ENCODE results near the gene LRRC8B.

GRCh38 chr1:89475269-89475668, 49.4 kb upstream of the LRRC8B start:
- TF ChIP-seq CTCF (IDR thresholded peaks at IDR 0.05; ENCODE audit: poor library complexity) (no peak), EZH2 (IDR thresholded peaks at IDR 0.05; ENCODE audit: borderline replicate concordance) (no peak), EZH2phosphoT487 (IDR thresholded peaks at IDR 0.05; ENCODE audit: low read depth, severe bottlenecking, unreplicated experiment) (no peak)

Measured in hepatocyte (in vitro differentiated cells).